Right lobe of liver (tissue), 6 donors: ENCODE data around the gene CILP. TPM values are rescaled to one million over a fixed set of nuclear protein-coding genes. Genes with fewer than 3 reads are reported as not detected.

ENCODE experiments used
- ATAC-seq, 4 donors: fragments of 200-7000 bp; cut with Tn5 transposase; one replicate each; pipeline ENCODE4 v1.9.1; 2020; ENCODE audit warnings: mild to moderate bottlenecking in 4 of 4, moderate library complexity in 4 of 4
- DNase-seq, 3 donors: peaks; one replicate each; pipeline ENCODE4 v3.0.0-alpha.2; 2020
- H3K27ac ChIP-seq, 3 donors: fragments of 200-600 bp; one replicate each; pipeline ENCODE4 v1.8.0; 2022
- H3K27me3 ChIP-seq, 2 donors: fragments of 200-600 bp; one replicate each; pipeline ENCODE4 v1.8.0; 2022
- H3K36me3 ChIP-seq, 4 donors: fragments of 200-600 bp; sonication (generic) in 1 of 4; one replicate each; pipeline versions ENCODE4 v1.5.1 to v1.8.0; 2017 to 2022; ENCODE audit warnings: control low read depth in 1 of 4
- H3K4me1 ChIP-seq, 4 donors: fragments of 200-600 bp; sonication (generic) in 1 of 4; one replicate each; pipeline versions ENCODE4 v1.5.1 to v1.8.0; 2017 to 2022; ENCODE audit warnings: control low read depth in 1 of 4
- H3K4me3 ChIP-seq, 3 donors: fragments of 200-600 bp; one replicate each; pipeline ENCODE4 v1.8.0; 2022
- H3K9me3 ChIP-seq, 4 donors: fragments of 200-600 bp; sonication (generic) in 1 of 4; one replicate each; pipeline versions ENCODE4 v1.5.1 to v1.8.0; 2017 to 2022; ENCODE audit warnings: control low read depth in 1 of 4
- POLR2A ChIP-seq: fragments of 450-650 bp; IDR thresholded peaks from one replicate; pipeline ENCODE4 v1.6.1; 2017; ENCODE audit warnings: antibody characterized with exemption, mild to moderate bottlenecking
- WGBS: methylation state at CpG from one replicate; pipeline ENCODE4 v1.1.6; 2018; ENCODE audit warnings: low coverage, low lambda C conversion rate; ENCODE audit not compliant: insufficient coverage; ENCODE audit errors: missing lambda C conversion rate; 5-methylcytosine and 5-hydroxymethylcytosine counted together
- intact Hi-C, 2 donors: fragments of 100-400 bp; cut with DNase I; formaldehyde crosslinking; loops; one replicate each; pipeline versions ENCODE4 v1.11.2 to v1.14.1; 2022
- total RNA-seq, 6 experiments: library from RNA; depleted of rRNA in 2 of 6; stranded (reverse); fragments of >200 nt in 2 of 6; fragmentation: NEBNext Ultra II Directional in 3 of 6; extraction: Animal tissue kit (Norgen Biotek cat#: 25700) in 3 of 6; gene quantifications; one replicate each; pipeline versions ENCODE4 v1.1.0 to v1.2.4, GENCODE V29; 2016 to 2023
- TF ChIP-seq, protein P1 (sequence below), 4 donors: fragments of 200-600 bp in 3 of 4; fragments of 450-650 bp in 1 of 4; IDR thresholded peaks; one replicate each; pipeline versions ENCODE4 v1.5.1 to v1.8.0; 2016 to 2022; ENCODE audit warnings: antibody characterized with exemption in 4 of 4, mild to moderate bottlenecking in 2 of 4
- donor health status: DM: no; HTN: yes; CAD: no.
- donor health status: DM: no; HTN: no; CAD: no.
- donor health status: DM: no; HTN: no; CAD: no.
- donor health status: DM: no; HTN: yes; CAD: no.
- donor health status: DM: no; HTN: yes; CAD: no.

The CILP gene
- total RNA-seq, 6 experiments from 2014 or later = 0.46 to 2.5 (median 0.99) TPM

DNA sequence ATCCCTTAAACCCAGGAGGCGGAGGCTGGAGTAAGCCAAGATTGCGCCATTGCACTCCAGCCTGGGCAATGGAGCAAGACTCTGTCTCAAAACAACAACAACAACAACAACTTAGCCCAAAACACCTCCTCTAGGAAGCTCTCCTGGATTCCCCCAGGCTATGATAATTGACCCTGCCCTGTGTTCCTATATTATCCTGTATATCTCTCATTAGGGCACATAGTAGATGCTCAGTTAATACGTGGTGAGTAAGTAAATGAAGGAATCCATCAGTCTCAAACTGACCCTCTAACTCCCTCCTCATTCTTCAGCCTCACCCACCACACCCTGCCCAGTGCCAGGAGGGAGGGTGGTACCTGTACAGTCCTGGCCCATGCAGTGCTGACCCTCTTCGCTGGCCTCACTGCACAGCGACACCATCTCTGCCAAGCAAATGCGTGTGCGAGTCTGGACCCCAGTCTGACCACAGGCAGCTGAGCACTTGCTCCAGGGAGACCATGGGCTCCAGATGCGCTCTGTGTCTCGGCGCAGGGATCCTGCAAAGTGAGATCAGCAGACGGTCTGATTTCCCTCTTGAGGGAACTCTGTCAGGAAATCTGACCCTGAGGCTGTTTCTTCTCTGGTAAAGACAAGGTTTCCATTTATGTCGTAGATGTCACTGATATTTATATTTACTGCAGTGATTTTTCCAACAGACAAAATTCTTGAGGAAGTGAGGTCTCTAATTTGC, 6.2 kb downstream of the CILP start:
- ATAC-seq (no peak), DNase-seq (no peak)
- H3K36me3 ChIP-seq = no peaks in the 10 kb centered on the region
- no peak overlapping the region for H3K27ac ChIP-seq
- TF ChIP-seq, protein P1, sequence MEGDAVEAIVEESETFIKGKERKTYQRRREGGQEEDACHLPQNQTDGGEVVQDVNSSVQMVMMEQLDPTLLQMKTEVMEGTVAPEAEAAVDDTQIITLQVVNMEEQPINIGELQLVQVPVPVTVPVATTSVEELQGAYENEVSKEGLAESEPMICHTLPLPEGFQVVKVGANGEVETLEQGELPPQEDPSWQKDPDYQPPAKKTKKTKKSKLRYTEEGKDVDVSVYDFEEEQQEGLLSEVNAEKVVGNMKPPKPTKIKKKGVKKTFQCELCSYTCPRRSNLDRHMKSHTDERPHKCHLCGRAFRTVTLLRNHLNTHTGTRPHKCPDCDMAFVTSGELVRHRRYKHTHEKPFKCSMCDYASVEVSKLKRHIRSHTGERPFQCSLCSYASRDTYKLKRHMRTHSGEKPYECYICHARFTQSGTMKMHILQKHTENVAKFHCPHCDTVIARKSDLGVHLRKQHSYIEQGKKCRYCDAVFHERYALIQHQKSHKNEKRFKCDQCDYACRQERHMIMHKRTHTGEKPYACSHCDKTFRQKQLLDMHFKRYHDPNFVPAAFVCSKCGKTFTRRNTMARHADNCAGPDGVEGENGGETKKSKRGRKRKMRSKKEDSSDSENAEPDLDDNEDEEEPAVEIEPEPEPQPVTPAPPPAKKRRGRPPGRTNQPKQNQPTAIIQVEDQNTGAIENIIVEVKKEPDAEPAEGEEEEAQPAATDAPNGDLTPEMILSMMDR (IDR thresholded peaks at IDR 0.05) = no peak
- TF ChIP-seq POLR2A = no peak
- 95% methylated on average over 4 of the region's 12 CpGs for WGBS
- no peaks in the 10 kb centered on the region for H3K9me3 ChIP-seq
- no peaks in the 10 kb centered on the region for H3K27me3 ChIP-seq
- no peaks in the 10 kb centered on the region for H3K4me1 ChIP-seq
- H3K4me3 ChIP-seq = no peak overlapping the region
- intact Hi-C loops = loop anchor here in 1 of 2 donors (10.0 kb wide), 1 partner anchor 60 kb away; no protein-coding TSS in a partner anchor

GRCh38 chr15:65204236-65204930, 6.9 kb downstream of the CILP start:
- intact Hi-C loops = loop anchor here in 1 of 2 donors (10.0 kb wide), 1 partner anchor 60 kb away; no protein-coding TSS in a partner anchor
- ATAC-seq (no peak), DNase-seq (no peak)
- H3K4me3 ChIP-seq = no peak overlapping the region
- H3K4me1 ChIP-seq = no peaks in the 10 kb centered on the region
- TF ChIP-seq POLR2A = no peak
- TF ChIP-seq, protein P1 (IDR thresholded peaks at IDR 0.05) = no peak
- 89% methylated on average over 2 of the region's 6 CpGs for WGBS
- H3K27ac ChIP-seq = no peak overlapping the region
- no peaks in the 10 kb centered on the region for H3K36me3 ChIP-seq
- no peaks in the 10 kb centered on the region for H3K9me3 ChIP-seq
- H3K27me3 ChIP-seq = no peaks in the 10 kb centered on the region

DNA sequence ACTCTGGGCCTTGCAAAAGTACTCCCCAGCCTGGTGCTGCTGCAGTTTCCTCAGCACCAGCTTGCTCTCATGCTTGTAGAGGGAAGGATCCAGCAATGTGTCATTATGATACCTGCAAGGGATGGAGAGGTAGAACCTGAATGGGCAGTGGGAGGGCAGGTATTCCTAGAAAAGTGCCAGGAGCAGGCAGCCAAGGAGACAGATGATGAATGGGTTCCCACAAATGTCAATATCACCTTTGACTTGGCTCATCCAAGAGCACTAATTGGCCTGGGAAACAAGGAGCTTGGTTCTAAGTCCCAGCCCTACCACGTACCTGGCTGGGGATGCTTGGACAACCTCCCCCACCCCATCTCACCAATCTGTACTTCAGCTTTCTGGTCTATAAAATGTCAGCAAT, 9.4 kb downstream of the CILP start:
- TF ChIP-seq, protein P1 (IDR thresholded peaks at IDR 0.05) = no peak
- TF ChIP-seq POLR2A = no peak
- Histone ChIP-seq H3K27ac (no peak overlapping the region), H3K9me3 (no peaks in the 10 kb centered on the region), H3K4me3 (no peak overlapping the region), H3K27me3 (no peaks in the 10 kb centered on the region), H3K36me3 (no peaks in the 10 kb centered on the region), H3K4me1 (no peaks in the 10 kb centered on the region)
- no CpG with 5 or more reads among the region's 1 CpG for WGBS
- peak in 1 of 3 donors; percentile 17 for DNase-seq
- ATAC-seq = no peak
- intact Hi-C loops = loop anchor here in 1 of 2 donors (10.0 kb wide), 1 partner anchor 63 kb away; no protein-coding TSS in a partner anchor

DNA sequence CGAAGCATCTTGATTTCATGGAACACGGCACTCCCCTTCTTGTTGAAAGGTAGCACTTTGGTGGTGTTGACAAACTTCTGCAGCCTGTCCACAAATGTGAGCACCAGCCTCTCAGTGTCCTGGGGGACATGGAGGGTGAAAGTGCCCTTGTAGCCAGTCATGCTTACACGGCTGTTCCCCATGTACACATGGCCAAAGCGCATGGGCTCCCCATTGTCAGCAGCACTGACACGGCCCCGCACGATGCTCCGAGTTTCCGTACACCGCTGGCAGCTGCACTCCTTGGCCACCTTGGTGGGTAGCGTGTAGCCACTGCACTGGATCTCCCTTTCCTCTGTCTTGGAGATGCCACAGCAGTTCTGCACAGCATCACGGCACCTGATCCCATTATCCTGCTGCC, 12.7 kb downstream of the CILP start:
- ATAC-seq (no peak), DNase-seq (peak in 1 of 3 donors; percentile 26)
- TF ChIP-seq POLR2A = no peak
- TF ChIP-seq, protein P1 (IDR thresholded peaks at IDR 0.05) = no peak
- H3K4me1 ChIP-seq = no peaks in the 10 kb centered on the region
- no peaks in the 10 kb centered on the region for H3K27me3 ChIP-seq
- no peaks in the 10 kb centered on the region for H3K36me3 ChIP-seq
- no CpG with 5 or more reads among the region's 12 CpGs for WGBS
- no peaks in the 10 kb centered on the region for H3K9me3 ChIP-seq
- no peak overlapping the region for H3K4me3 ChIP-seq
- H3K27ac ChIP-seq = no peak overlapping the region
- intact Hi-C loops = loop anchor here in 1 of 2 donors (10.0 kb wide), 1 partner anchor 76 kb away; no protein-coding TSS in a partner anchor
